ENCODE results near the gene CCDC122.

CCDC122 gene

GRCh38 chr13:43881580-43881979 lies 2.0 kb upstream of the CCDC122 start:
- TF ChIP-seq, protein P1, sequence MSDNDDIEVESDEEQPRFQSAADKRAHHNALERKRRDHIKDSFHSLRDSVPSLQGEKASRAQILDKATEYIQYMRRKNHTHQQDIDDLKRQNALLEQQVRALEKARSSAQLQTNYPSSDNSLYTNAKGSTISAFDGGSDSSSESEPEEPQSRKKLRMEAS (IDR thresholded peaks at IDR 0.05) = no peak
- TF ChIP-seq EP300 (IDR thresholded peaks at IDR 0.05; ENCODE audit: borderline replicate concordance) (no peak), TEAD4 (IDR thresholded peaks at IDR 0.05) (no peak)

DNA sequence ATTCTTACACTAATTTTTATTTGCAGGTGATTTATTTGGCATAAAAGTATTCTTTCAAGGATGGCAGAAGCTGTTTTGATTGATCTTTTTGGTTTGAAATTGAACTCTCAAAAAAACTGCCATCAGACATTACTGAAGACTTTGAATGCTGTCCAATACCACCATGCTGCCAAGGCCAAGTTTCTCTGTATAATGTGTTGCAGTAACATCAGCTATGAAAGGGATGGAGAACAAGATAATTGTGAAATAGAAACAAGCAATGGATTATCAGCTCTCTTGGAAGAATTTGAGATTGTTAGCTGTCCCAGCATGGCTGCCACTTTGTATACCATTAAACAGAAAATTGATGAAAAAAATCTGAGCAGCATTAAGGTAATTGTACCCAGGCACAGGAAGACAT lies 1.4 kb upstream of the CCDC122 start:
- TF ChIP-seq NFIC (IDR thresholded peaks at IDR 0.05) = no peak
- TF ChIP-seq EGR1 (IDR thresholded peaks at IDR 0.05) = no peak
- TF ChIP-seq CEBPB (IDR thresholded peaks at IDR 0.05) = no peak
- TF ChIP-seq, protein P1 (IDR thresholded peaks at IDR 0.05) = no peak
- TF ChIP-seq, protein P2, sequence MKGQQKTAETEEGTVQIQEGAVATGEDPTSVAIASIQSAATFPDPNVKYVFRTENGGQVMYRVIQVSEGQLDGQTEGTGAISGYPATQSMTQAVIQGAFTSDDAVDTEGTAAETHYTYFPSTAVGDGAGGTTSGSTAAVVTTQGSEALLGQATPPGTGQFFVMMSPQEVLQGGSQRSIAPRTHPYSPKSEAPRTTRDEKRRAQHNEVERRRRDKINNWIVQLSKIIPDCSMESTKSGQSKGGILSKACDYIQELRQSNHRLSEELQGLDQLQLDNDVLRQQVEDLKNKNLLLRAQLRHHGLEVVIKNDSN (IDR thresholded peaks at IDR 0.05) = no peak
- TF ChIP-seq ZBTB7A (IDR thresholded peaks at IDR 0.05; ENCODE audit: low read depth) = no peak
- TF ChIP-seq TAF1 (IDR thresholded peaks at IDR 0.05; ENCODE audit: low read depth) = no peak
- TF ChIP-seq TCF12 (IDR thresholded peaks at IDR 0.05; ENCODE audit: low read depth) = no peak
- TF ChIP-seq YY1 (IDR thresholded peaks at IDR 0.05; ENCODE audit: low read depth) = no peak
- no peak for TF ChIP-seq TEAD4 (IDR thresholded peaks at IDR 0.05)
- TF ChIP-seq, protein P3, sequence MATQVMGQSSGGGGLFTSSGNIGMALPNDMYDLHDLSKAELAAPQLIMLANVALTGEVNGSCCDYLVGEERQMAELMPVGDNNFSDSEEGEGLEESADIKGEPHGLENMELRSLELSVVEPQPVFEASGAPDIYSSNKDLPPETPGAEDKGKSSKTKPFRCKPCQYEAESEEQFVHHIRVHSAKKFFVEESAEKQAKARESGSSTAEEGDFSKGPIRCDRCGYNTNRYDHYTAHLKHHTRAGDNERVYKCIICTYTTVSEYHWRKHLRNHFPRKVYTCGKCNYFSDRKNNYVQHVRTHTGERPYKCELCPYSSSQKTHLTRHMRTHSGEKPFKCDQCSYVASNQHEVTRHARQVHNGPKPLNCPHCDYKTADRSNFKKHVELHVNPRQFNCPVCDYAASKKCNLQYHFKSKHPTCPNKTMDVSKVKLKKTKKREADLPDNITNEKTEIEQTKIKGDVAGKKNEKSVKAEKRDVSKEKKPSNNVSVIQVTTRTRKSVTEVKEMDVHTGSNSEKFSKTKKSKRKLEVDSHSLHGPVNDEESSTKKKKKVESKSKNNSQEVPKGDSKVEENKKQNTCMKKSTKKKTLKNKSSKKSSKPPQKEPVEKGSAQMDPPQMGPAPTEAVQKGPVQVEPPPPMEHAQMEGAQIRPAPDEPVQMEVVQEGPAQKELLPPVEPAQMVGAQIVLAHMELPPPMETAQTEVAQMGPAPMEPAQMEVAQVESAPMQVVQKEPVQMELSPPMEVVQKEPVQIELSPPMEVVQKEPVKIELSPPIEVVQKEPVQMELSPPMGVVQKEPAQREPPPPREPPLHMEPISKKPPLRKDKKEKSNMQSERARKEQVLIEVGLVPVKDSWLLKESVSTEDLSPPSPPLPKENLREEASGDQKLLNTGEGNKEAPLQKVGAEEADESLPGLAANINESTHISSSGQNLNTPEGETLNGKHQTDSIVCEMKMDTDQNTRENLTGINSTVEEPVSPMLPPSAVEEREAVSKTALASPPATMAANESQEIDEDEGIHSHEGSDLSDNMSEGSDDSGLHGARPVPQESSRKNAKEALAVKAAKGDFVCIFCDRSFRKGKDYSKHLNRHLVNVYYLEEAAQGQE (IDR thresholded peaks at IDR 0.05; ENCODE audit: low read depth) = no peak

- no peak; the same call in 1 of the 2 replicates for TF ChIP-seq ZBTB7A (IDR thresholded peaks at IDR 0.05; ENCODE audit: low read depth)
- TF ChIP-seq, protein P2 (IDR thresholded peaks at IDR 0.05) = no peak
- no peak for TF ChIP-seq EGR1 (IDR thresholded peaks at IDR 0.05)
Measured at GRCh38 chr13:43880214-43880855, 795 bp upstream of the CCDC122 start.

DNA sequence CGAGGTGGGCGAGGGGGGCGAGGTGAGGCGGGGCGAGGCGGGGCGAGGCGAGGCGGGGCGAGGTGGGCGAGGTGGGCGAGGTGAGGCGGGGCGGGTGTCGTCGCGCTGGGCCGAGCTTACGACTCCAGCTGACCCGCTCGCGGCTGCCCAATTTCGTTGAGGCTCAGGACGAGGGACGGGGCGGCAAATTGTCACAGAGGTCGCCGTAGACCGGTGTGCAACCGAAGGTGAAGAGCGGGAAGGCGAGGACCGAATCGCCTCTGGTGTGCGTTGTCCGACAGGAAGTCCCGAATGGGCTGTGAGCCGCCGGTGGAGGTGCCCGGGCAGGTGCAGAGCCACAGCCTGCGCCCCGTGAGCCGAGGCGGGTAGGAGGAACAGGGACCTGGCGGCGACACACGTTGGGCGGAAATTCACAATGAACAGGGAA lies 228 bp upstream of the CCDC122 start, which contains the start of gene LACC1:
Gene LACC1 (plus strand): TSS at position 150 of the 427 bp plus-strand sequence. CDS start 1,082 bp downstream, outside the sequence.
- TF ChIP-seq, protein P1 (IDR thresholded peaks at IDR 0.05) = peak; percentile 83
- TF ChIP-seq ZBTB7A (IDR thresholded peaks at IDR 0.05; ENCODE audit: low read depth) (peak; percentile 22; the same call in 1 of the 2 replicates), NFIC (IDR thresholded peaks at IDR 0.05) (no peak)
- TF ChIP-seq, protein P3 (IDR thresholded peaks at IDR 0.05; ENCODE audit: low read depth) = no peak

GRCh38 chr13:43877766-43878165 lies 1.8 kb downstream of the CCDC122 start:
- no peak for TF ChIP-seq TCF12 (IDR thresholded peaks at IDR 0.05; ENCODE audit: low read depth)
- no peak for TF ChIP-seq ZBTB7A (IDR thresholded peaks at IDR 0.05; ENCODE audit: low read depth)
- TF ChIP-seq CREB1 (IDR thresholded peaks at IDR 0.05; ENCODE audit: low read depth) = no peak
- TF ChIP-seq FOXM1 (IDR thresholded peaks at IDR 0.05; ENCODE audit: borderline replicate concordance, low read depth) = no peak
- TF ChIP-seq EP300 (IDR thresholded peaks at IDR 0.05; ENCODE audit: borderline replicate concordance) = no peak
- TF ChIP-seq EGR1 (IDR thresholded peaks at IDR 0.05) = no peak
- TF ChIP-seq YY1 (IDR thresholded peaks at IDR 0.05; ENCODE audit: low read depth) = no peak
- TF ChIP-seq CEBPB (IDR thresholded peaks at IDR 0.05) = no peak
- TF ChIP-seq RAD21 (IDR thresholded peaks at IDR 0.05; ENCODE audit: low read depth) = no peak
- TF ChIP-seq, protein P2 (IDR thresholded peaks at IDR 0.05) = no peak
- TF ChIP-seq NFIC (IDR thresholded peaks at IDR 0.05) = no peak
- no peak for TF ChIP-seq TAF1 (IDR thresholded peaks at IDR 0.05; ENCODE audit: low read depth)
- TF ChIP-seq, protein P1 (IDR thresholded peaks at IDR 0.05) = no peak
- TF ChIP-seq, protein P3 (IDR thresholded peaks at IDR 0.05; ENCODE audit: low read depth) = no peak
- no peak for TF ChIP-seq TEAD4 (IDR thresholded peaks at IDR 0.05)
